Endodermal cell (in vitro differentiated cells): Measurements from ENCODE around the gene RHBG. TPM values are rescaled to one million over a fixed set of nuclear protein-coding genes. Genes with fewer than 3 reads are reported as not detected.

Experiments used
- DNase-seq: peaks from one replicate; pipeline ENCODE4 v3.0.0-alpha.2; 2017
- H3K27ac ChIP-seq: 2 replicates; pipeline ENCODE4 v1.5.1; 2013; ENCODE audit warnings: mild to moderate bottlenecking, low read depth, low read length, moderate library complexity
- H3K27me3 ChIP-seq: 2 replicates; pipeline ENCODE4 v1.6.1; 2013; ENCODE audit warnings: mild to moderate bottlenecking, low read length, moderate library complexity; ENCODE audit not compliant: insufficient read depth, control insufficient read depth, poor library complexity, severe bottlenecking
- H3K36me3 ChIP-seq: 2 replicates; pipeline ENCODE4 v1.7.0; 2013; ENCODE audit warnings: mild to moderate bottlenecking, low read length, moderate library complexity; ENCODE audit not compliant: control insufficient read depth, insufficient read depth
- H3K4me1 ChIP-seq: one replicate; pipeline ENCODE4 v1.7.0; 2013; ENCODE audit warnings: low read length; ENCODE audit not compliant: control insufficient read depth, insufficient read depth
- H3K4me3 ChIP-seq: 2 replicates; pipeline ENCODE4 v1.5.1; 2013; ENCODE audit warnings: mild to moderate bottlenecking, low read length, moderate library complexity
- H3K9ac ChIP-seq: 2 replicates; pipeline ENCODE4 v1.6.1; 2013; ENCODE audit warnings: mild to moderate bottlenecking, low read length, moderate library complexity; ENCODE audit not compliant: poor library complexity, severe bottlenecking; ENCODE audit errors: extremely low read depth
- H3K9me3 ChIP-seq: 2 replicates; pipeline ENCODE4 v1.6.1; 2013; ENCODE audit warnings: mild to moderate bottlenecking, low read length, moderate library complexity; ENCODE audit not compliant: control insufficient read depth
- H3K27ac Mint-ChIP-seq: 2 replicates; pipeline ENCODE4 v1.8.0; 2020; ENCODE audit warnings: mixed read lengths
- H3K27me3 Mint-ChIP-seq: 2 replicates; pipeline ENCODE4 v1.8.0; 2021; ENCODE audit warnings: mild to moderate bottlenecking, mixed read lengths; ENCODE audit not compliant: insufficient read depth
- H3K36me3 Mint-ChIP-seq: 2 replicates; pipeline ENCODE4 v1.8.0; 2020; ENCODE audit warnings: low read depth, mixed read lengths
- H3K4me1 Mint-ChIP-seq: 2 replicates; pipeline ENCODE4 v1.8.0; 2020; ENCODE audit warnings: mixed read lengths
- H3K4me3 Mint-ChIP-seq: 2 replicates; pipeline ENCODE4 v1.8.0; 2020; ENCODE audit warnings: mild to moderate bottlenecking, moderate library complexity, mixed read lengths
- H3K9me3 Mint-ChIP-seq: 2 replicates; pipeline ENCODE4 v1.8.0; 2020; ENCODE audit warnings: mild to moderate bottlenecking, mixed read lengths
- CTCF ChIP-seq: fragments of 200-600 bp; sonication (generic); conservative IDR thresholded peaks from 2 replicates; pipeline ENCODE4 v1.5.0; 2021; ENCODE audit warnings: antibody characterized with exemption, mild to moderate bottlenecking
- WGBS, 2 experiments: methylation state at CpG; one replicate each; pipeline versions ENCODE4 v1.1.5 to v1.1.7; 2013; ENCODE audit warnings: missing lambda C conversion rate in 2 of 2, mixed read lengths in 1 of 2; ENCODE audit not compliant: insufficient coverage in 1 of 2, insufficient read length in 1 of 2; 5-methylcytosine and 5-hydroxymethylcytosine counted together
- total RNA-seq, 2 donors: library from RNA; stranded (reverse); fragmentation: NEBNext Ultra II Directional in 1 of 2; extraction: Animal tissue kit (Norgen Biotek cat#: 25700) in 1 of 2; gene quantifications; 2 replicates in 1 of 2; 3 replicates in 1 of 2; pipeline ENCODE4 v1.2.1, GENCODE V29; 2021

RHBG gene
- total RNA-seq, 2 donors from 2014 or later, result 3.9 to 4.0 TPM

GRCh38 chr1:156376146-156376545 lies 7.1 kb downstream of the RHBG start:
- Histone ChIP-seq H3K27ac (no peak overlapping the region), H3K36me3 (no peaks in the 10 kb centered on the region), H3K4me1 (no peaks in the 10 kb centered on the region), H3K27me3 (peaks cover 16% of the 10 kb centered on the region), H3K4me3 (no peak overlapping the region), H3K9ac (no peak overlapping the region), H3K9me3 (no peaks in the 10 kb centered on the region)
- H3K27me3 Mint-ChIP-seq, result peaks cover 15% of the 10 kb centered on the region
- no peak for DNase-seq
- 88 to 90% methylated on average over 2 of the region's 2 CpGs for WGBS, 2 experiments
- H3K4me3 Mint-ChIP-seq, result no peak overlapping the region
- H3K4me1 Mint-ChIP-seq, result no peaks in the 10 kb centered on the region
- H3K27ac Mint-ChIP-seq, result no peak overlapping the region
- no peaks in the 10 kb centered on the region for H3K36me3 Mint-ChIP-seq
- TF ChIP-seq CTCF, result peak; percentile 17
- no peaks in the 10 kb centered on the region for H3K9me3 Mint-ChIP-seq

GRCh38 chr1:156376958-156377919 lies 8.2 kb downstream of the RHBG start:
- Mint-ChIP-seq H3K27me3 (peaks cover 16% of the 10 kb centered on the region), H3K4me3 (no peak overlapping the region), H3K4me1 (no peaks in the 10 kb centered on the region), H3K27ac (no peak overlapping the region), H3K36me3 (no peaks in the 10 kb centered on the region), H3K9me3 (no peaks in the 10 kb centered on the region)
- DNase-seq, result no peak
- Histone ChIP-seq H3K9ac (no peak overlapping the region), H3K36me3 (no peaks in the 10 kb centered on the region), H3K27me3 (peaks cover 8% of the 10 kb centered on the region), H3K4me3 (no peak overlapping the region), H3K9me3 (no peaks in the 10 kb centered on the region), H3K4me1 (no peaks in the 10 kb centered on the region), H3K27ac (no peak overlapping the region)
- WGBS, 2 experiments, result 94% methylated on average over 16 to 20 of the region's 20 CpGs
- TF ChIP-seq CTCF, result no peak

- Histone ChIP-seq H3K4me1 (no peaks in the 10 kb centered on the region), H3K9me3 (no peaks in the 10 kb centered on the region), H3K9ac (no peak overlapping the region), H3K36me3 (no peaks in the 10 kb centered on the region), H3K27me3 (no peaks in the 10 kb centered on the region), H3K4me3 (no peak overlapping the region), H3K27ac (no peak overlapping the region)
- 83 to 100% methylated on average over 2 to 6 of the region's 6 CpGs for WGBS, 2 experiments
- no peaks in the 10 kb centered on the region for H3K9me3 Mint-ChIP-seq
- no peak overlapping the region for H3K4me3 Mint-ChIP-seq
- H3K4me1 Mint-ChIP-seq, result no peaks in the 10 kb centered on the region
- no peak for DNase-seq
- H3K36me3 Mint-ChIP-seq, result no peaks in the 10 kb centered on the region
- peaks cover 13% of the 10 kb centered on the region for H3K27me3 Mint-ChIP-seq
- no peak for TF ChIP-seq CTCF
- no peak overlapping the region for H3K27ac Mint-ChIP-seq
Measured at GRCh38 chr1:156378557-156378956, 9.5 kb downstream of the RHBG start.
